NCI-H128 (cell line): ENCODE data around the gene RGS4.
A peak's percentile ranks its signal among the peaks of the same experiment; 100 is the strongest.
"Not testable (repeated sequence)": the region's sequence is repeated elsewhere in the genome, so short reads cannot be mapped to it uniquely, and the experiment has no call there.

Experiments
- DNase-seq: peaks from one replicate; lab custom pipeline; 2025; ENCODE audit not compliant: unreplicated experiment; lab: John Stamatoyannopoulos, UW

RGS4 gene

DNA sequence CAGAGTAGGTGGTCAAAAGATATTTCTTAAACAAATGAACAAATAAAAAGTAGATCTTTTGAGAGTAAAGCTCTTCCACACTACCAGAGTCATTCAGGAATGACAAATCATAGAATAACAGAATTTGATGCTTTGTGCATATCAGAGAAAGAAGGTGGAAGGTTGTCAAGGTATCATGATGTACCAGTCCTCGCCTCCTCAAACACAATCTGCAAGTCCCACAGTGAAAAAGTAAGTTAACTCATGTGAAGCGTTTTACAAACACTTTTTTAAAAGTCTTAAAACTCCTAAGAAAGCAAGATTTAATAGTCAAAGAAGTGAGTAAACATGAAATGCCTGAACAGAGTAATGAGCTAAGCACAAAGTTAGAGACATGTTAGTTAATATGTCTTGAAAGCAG lies 2.5 kb upstream of the RGS4 start:
- DNase-seq = no peak

DNA sequence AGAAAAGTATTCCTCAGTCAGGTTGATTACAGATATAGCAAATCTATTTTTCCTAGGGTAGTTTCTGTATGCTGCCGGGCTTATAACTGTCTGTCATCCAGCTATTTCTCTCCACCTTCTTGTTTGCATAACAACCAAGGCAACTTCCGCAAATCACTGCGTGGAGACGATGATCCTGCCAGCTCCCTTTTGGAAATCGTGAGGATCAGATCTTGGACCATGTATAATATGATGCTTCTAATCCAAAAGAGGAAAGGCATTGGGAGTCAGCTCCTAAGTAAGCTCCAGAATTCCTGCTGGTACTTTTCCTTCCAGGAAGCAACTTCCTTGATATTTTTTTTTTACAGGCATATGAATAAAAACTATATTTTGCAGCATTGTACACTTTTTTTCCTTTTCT lies 445 bp upstream of the RGS4 start:
- no peak for DNase-seq

DNA sequence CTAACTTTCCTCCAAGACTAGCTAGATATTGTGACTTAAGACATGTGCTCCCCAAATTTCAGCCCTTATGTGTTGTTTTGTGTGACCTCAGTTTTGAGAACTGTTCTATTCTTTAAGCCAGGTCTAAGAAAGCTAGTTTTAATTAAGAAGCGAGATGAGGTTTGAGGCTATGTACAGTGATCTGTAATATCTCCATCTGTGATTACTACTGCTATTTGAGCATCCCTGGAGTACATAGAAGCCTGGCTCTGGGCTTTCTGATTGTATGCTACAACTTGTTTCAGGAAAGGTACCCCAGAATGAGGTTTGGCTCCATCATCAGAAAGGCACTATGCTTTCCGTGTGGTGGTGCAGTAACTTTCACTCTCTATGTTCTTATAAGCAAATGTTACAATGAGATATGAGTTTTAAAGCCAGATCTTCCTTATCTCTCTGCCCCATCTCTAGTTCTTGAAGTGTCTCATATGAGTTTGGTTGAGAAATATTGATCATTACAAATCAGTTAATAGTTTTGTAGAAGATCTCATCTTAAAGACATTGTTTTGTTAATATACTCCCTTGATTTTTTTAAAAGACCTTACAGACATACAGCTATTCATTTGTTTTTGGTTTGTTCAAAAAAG lies 605 bp downstream of the RGS4 start:
- no peak for DNase-seq

DNA sequence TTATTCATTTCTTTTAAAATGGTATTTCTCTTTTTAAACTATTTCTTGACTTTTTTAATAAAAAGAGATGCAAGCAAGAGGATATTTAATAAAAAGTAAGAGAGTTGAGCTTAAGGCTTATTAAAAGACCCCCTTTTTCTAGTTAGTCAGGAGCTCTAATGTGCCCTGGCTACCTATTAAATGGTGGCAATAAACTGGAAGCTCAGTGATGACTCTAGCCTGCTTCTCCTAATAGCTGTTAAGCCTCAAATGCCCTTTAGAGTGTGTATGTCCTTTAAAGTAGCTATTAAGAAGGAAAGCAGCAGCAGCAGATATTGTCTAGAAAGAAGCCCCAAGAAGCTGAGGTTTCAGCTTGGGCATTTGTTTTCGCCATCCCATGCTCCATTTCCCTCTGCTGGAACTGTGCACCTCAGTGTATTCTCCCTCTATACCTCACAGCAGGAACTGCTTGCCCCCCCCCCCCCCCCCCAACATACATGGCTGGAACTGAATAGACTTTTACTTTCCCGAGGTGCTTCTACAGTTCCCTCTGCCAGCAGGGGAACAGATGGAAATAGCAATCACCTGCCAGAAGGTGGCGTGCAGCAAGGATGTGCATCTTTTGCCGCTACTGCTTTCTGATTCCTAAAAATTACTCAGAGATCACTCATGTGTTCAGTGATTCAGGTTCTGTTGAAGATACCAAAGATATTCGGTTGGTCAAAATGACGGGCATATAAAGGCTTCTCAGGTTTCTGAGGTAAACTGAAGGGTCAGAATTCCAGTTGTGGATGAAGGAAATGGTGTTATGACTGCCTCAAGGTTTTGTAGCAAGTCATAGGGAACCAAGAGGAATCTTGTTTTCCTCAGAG lies 2.5 kb downstream of the RGS4 start:
- DNase-seq = peak; percentile 37

DNA sequence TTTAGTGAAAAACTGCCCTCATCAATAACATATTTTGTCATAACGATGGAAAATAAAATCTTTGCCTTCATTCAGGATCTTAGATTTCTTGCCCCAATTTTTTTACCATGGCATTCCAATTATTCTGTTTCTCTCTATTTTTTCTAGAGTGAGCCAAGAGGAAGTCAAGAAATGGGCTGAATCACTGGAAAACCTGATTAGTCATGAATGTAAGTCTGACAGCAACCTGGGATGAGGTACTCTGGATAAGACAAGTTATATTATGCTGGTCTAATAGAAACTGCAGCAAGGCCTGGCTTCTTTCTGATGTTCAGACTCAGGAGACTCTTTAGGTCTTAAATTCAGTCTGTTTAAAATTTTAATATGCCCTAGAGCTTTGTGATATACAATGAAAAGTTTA lies 3.5 kb downstream of the RGS4 start:
- DNase-seq = no peak

DNA sequence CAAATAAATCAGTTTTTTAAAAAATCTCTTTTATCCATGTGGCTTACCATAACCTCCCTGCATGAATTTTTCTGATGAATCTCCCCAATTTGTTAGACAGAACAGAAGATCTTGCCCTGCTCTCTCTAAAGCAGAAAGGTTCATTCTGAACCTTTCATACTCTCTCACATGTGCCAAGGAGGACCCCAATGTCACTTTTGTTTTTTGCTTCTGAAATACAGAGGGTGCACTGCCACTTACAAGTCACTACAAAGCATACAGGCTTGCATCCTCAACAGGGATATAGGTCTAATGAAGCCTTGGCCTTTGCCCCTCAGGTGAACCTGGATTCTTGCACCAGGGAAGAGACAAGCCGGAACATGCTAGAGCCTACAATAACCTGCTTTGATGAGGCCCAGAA lies 4.8 kb downstream of the RGS4 start:
- DNase-seq = no peak

DNA sequence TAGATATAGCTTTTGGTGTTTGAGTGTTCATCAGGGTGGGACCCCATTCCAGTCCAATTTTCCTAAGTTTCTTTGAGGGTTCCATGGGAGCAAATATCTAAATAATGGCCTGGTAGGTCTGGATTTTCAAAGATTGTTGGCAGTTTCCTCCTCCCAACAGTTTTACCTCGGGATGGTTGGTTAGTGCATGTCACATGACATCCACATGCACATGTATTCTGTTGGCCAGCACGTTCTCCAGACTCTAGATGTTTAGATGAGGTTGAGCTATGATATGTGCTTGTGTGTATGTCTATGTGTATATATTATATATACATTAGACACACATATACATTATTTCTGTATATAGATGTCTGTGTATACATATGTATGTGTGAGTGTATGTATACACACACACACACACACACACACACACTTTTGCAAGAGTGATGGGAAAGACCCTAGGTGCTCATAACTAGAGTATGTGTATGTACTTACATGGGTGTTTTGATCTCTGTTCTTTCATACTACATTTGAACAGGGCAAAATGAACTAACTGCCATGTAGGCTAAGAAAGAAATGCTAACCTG lies 5.6 kb downstream of the RGS4 start:
- no peak for DNase-seq

DNA sequence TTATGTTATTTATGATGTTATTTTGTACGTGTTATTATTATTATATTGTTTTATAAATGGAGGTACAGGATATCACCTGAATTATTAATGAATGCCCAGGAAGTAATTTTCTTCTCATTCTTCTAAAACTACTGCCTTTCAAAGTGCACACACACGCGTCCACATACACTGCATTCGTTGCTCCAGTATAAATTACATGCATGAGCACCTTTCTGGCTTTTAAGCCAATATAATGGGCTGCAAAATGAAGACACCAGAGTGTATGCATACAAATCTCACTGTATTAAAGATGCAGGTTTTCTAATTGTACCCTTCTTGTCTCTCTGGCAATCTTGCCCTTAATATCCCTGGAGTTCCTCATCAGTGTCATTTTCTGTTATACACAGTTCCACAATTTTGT lies 6.9 kb downstream of the RGS4 start:
- DNase-seq = no peak

DNA sequence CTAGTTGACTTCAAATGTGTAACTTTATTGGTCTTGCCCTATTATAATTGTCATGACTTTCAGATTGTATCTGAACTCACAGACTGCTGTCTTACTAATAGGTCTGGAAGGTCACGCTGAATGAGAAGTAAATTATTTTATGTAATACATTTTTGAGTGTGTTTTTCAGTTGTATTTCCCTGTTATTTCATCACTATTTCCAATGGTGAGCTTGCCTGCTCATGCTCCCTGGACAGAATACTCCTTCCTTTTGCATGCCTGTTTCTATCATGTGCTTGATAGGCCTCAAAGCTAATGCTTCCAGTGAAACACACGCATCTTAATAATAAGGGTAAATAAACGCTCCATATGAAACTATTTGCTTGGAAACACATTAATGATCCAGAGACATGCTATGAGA lies 7.3 kb downstream of the RGS4 start:
- no peak for DNase-seq

DNA sequence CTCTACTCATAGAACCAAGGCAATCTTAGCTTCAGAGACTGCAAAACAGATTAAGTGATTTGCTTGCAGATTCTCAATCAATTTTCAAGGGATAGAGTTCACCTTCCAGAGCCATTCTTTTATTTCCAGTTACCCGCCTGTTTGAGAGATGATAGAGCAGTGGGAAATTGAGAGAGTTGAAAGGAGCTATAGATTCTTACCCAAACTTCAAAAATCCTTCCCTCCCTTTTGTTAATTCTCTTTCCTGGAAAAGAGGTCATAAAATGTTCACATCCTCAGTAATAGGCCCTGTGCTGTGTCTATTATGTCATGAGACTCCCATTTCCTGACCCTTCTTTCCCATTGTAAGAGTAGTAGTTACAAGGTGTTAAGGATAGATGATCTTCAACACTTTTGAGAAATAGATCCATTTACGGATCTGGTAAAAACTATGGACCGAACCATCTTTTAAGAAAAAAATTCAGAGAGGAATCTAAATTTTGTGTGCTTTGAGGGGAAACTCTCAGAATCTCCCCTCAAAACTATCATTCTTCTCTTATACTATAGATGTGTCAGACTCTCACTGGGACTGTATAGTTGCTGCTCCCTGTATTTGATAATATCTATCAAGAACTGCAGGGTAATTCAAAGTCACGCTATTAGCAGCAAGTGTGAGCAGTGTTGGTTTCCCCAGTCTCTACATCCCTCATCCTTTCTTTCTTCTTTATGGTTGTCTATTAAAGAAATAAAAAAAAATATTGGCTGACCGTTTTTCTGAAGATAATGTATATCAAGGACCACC lies 8.0 kb downstream of the RGS4 start:
- DNase-seq = no peak

DNA sequence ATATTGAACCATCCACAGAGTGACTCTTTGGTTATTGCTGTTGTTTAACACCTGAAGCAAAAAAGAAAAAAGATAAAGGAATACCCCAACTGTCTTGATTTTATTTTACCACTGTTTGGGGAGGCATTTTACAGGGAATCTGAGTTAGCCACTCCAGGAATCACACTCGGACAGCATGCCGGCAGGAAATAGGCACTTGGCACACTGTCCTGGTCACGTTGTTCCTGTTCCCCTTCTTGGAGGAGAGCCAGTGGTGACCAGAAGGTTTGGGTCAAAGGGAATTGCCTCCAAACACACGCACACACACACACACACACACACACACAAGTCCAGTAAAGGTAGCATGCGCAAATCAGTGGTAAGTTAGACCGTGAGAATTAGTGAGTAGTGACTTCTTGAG lies 13.8 kb downstream of the RGS4 start:
- no peak for DNase-seq

DNA sequence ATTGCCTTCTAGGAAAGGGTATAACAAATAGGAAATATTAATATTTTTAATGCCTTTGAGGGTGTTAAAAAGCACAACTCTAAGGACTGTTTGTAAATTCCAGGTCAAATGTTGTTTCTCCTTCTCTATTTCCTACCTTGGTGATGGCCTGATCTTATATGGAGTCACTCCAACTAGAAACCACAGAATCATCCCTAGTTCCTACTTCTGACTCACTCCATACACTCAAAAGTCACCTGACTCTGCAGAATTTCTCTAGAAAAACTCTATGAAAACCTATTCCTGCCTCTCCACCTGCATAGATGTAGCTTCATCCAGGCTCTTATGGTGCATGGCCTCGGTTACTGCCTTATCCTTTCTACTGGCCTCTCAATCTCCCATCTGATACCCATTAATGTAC lies 14.5 kb downstream of the RGS4 start:
- no peak for DNase-seq

DNA sequence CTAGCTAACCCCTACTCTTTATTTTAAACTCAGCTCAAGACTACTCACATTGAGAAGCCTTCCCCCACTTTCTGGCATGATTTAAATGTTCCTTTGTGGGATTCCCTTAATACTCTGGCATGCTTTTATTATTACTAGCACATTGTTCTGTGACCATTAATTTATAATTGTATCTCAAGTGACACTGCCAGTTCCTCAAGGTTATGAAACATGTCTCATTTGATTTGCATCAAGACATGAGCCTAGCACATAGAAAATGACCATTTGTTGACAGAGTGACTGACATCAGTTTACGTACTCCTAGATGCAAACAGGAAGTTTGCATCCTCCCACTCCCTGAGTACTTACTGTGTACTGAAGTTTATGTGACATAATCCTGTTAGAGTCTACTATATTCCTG lies 15.2 kb downstream of the RGS4 start:
- DNase-seq = no peak

DNA sequence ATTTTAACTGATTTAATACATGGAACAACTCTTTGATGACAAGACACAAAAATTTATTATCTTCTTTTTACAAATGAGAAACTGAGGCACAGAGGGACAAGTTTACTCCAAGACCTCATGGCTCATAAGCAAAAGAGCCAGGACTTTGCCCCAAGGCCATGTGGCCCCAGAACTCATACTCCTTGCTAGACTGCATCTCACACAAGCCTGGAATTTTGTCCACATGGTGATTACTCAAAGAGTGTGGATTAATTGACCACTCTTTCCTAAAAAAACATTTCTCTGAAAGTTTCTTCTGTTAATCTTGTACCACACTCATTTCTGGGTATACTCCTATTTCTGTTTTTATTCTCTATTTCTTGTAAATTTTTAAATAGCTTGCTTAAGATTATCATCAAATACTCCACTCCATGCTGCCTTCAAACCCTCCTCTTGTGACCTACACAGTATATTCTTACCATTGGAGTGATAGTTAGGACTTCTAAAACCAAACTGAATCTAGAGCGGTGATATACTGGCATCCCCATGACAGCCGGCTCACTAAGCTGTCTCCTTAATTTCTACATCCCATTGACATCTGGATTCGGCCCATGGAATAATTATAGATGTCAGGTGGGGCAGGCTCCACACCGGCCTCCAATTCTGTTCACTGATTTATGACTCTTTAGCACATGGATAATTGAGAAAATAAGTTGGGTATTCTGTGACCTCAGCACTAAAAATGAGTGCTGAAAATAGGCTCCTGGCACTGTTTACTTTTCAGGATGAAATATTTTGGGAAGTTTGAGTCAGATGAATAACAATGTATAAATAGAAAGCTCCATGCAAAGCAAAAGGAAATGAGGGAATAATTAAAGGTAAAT lies 16.1 kb downstream of the RGS4 start:
- no peak for DNase-seq

DNA sequence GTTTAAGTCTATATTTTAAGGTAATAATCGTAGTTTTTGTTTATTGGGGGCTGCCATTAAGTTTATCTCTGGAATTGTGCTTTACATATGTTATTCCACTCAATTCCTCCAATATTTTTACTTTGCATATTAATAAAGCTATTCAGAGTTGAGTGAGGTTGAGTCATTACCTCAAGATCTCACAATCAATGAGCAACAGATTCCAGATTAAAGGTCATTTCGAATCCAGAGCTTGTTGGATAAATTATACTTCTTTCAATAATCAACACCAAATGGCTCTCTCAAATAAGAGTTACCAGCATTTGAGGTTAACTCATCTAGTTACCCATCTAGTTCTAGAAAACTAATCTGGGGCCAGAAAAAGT lies 16.7 kb downstream of the RGS4 start:
- DNase-seq = no peak

DNA sequence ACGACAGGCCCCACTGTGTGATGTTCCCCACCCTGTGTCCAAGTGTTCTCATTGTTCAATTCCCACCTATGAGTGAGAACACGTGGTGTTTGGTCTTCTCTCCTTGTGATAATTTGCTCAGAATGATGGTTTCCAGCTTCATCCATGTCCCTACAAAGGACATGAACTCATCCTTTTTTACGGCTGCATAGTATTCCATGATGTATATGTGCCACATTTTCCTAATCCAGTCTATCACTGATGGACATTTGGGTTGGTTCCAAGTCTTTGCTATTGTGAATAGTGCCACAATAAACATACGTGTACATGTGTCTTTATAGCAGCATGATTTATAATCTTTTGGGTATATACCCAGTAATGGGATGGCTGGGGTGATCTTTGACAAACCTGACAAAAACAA lies 20.0 kb downstream of the RGS4 start:
- not testable (repeated sequence) for DNase-seq

DNA sequence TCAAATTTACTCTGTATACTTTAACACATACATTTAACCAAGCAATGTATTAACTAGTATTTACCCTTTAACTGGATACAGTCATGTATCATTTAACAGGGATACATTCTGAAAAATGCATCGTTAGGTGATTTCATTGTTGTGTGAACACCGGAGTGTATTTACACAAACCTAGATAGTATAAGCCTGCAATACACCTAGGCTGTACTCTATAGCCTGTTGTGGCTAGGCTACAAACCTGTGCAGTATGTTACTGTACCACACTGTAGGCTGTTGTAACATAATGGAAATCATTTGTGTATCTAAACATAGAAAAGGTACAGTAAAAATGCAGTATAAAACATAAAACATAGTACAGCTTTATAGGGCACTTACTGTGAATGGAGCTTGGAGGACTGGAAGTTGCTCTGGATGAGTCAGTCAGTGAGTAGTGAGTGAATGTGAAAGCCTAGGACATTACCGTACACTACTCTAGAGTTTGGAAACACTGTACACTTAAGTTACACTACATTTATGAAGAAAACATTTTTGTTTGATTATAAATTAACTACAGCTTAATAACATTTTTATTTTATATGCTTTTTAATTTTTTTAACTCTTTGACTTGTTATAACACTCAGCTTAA lies 21.3 kb downstream of the RGS4 start:
- no peak for DNase-seq

DNA sequence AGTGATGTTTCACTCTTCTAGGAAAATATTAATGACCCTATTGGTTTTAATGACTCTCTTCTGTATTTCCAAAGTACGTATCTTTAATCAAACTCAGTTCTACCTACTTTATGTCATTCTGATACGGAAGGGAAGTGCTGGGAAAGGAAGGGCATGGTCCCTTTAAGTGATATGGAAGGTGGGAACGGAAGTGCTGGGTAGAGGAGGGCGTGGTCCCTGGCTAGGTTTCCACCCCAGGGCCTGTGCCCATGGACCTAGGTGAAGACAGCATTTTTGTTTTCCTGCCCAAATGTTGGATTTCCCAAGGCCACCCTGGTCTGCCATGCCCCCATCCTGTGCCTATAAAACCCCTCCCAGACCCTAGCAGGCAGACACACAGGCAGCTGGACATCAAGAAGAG lies 24.0 kb downstream of the RGS4 start:
- no peak for DNase-seq

DNA sequence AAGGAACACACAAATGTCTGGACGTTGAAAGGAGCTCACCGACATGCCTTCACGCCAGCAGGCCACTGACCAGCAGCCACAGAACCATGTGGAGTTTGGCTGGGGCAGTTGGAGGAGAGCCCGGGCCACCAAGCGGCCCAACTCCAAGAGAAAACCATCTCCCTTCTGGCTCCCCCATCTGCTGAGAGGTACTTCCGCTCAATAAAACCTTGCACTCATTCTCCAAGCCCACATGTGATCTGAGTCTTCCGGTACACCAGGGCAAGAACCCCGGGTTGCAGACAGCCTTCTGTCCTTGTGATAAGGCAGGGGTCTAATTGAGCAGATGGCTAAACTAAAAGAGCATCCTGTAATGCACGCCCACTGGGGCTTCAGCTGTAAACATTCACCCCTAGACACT lies 24.4 kb downstream of the RGS4 start:
- DNase-seq = no peak

DNA sequence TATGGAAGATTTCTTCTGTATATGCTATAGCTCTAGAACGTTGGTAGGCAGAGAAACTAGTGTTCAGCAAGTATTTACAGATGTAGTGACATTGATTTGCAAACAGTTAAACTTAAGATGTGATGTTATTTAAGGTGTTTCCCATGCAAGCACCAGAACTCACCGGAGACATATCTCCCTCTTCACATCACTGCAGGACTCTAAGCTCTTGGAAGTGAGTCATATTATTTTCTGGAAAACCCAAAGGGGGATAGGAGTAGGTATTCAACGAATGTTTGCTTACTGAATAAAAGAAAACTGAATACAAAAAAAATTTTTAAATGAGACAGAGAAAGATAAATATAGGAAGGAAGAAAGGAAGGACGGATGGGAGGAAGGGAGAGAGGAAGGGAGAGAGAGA lies 25.0 kb downstream of the RGS4 start:
- no peak for DNase-seq
